ENCODE data around the gene ADAM12. TPM values are rescaled to one million over a fixed set of nuclear protein-coding genes. Genes with fewer than 3 reads are reported as not detected.

ADAM12 gene
- total RNA-seq, 1 experiment from 2014 or later = not detected

DNA sequence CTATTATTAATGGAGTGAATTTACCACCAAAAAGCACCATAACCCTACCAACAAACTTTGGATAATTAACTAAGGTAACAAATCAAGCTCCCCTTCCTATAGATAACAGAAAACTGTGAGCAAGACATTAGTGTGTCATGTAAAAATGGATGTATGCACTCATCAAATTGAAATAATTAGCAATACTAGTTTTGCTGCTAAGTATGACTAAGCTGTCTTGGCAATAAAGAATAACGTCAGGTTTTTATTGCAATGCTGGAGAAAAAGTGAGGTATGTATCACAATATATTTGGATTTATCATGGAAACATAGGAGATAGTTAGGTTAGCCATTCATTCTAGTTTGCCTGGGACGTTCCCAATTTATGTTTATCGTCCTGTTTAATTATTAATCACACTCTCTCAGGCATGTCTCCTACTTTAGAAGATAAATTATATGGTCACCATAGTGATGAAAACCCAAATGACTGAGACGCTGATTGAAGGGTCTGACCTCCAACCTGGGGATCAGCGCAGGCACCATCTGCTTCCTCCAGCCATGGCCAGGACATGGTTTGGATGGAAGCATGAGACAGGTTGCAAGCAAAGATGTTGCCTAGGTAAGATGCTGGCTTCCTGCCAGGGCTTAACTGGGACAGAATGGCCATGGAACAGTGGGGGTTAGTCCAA lies 366.3 kb downstream of the ADAM12 start (continued):
- TF ChIP-seq, protein P1, sequence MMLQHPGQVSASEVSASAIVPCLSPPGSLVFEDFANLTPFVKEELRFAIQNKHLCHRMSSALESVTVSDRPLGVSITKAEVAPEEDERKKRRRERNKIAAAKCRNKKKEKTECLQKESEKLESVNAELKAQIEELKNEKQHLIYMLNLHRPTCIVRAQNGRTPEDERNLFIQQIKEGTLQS (IDR thresholded peaks at IDR 0.05) = no peak
- TF ChIP-seq EZH2 (IDR thresholded peaks at IDR 0.05) = no peak

DNA sequence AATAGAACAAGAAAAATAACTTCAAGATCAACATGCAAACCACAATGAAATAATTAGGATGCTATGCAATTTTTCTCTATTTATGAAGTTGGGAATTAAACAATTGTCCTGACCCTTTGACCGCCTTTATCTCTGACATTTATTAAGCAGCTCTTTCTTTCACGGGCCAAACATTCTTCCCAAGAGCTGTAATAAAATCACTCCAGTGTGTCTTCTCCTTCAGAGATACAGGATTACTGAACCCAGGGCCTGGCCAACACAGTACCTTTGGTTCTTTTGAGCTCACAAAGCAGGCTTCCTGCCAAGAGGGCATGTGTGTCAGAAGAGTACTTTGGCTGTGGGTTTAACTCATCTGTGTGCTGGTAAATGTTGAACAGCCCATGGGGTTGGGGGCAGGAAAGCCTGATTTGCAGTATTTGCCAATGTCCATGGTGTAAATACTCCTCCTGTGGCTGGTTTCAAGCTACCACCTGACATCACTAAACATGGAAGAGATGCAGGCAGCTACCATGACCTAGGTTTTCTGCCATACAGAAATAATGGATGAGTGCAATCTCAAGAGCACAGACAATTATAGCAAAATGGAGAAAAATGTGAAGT lies 370.2 kb downstream of the ADAM12 start:
- Histone ChIP-seq H3K9ac (ENCODE audit: low read length) (no peak overlapping the region), H3K79me2 (ENCODE audit: insufficient read depth, low read length) (no peaks in the 10 kb centered on the region), H4K20me1 (ENCODE audit: insufficient read depth) (no peaks in the 10 kb centered on the region), H3K4me2 (ENCODE audit: low read length) (no peak overlapping the region), H3K36me3 (ENCODE audit: control insufficient read depth in 1 of 2, insufficient read depth in 2 of 2, low read length in 2 of 2) (no peaks in the 10 kb centered on the region), H3K9me3 (ENCODE audit: control insufficient read depth in 1 of 2, insufficient read depth in 1 of 2, low read depth in 1 of 2, low read length in 2 of 2) (no peaks in the 10 kb centered on the region), H3K27ac (ENCODE audit: low read depth, low read length) (no peak overlapping the region), H2AFZ (ENCODE audit: low read depth, low read length, poor library complexity, severe bottlenecking) (no peak overlapping the region), H3K9me2 (ENCODE audit: insufficient read depth) (no peaks in the 10 kb centered on the region), H3K27me3 (ENCODE audit: insufficient read depth, low read length) (no peaks in the 10 kb centered on the region), H3K4me1 (ENCODE audit: control insufficient read depth in 1 of 2, insufficient read depth in 2 of 2, low read length in 2 of 2) (peaks cover 0 to 5% of the 10 kb centered on the region in 2 experiments; a peak in 1 of 4 replicates), H3K4me3 (replicated peaks in 1 of 2; ENCODE audit: low read depth in 1 of 2, low read length in 2 of 2) (no peak overlapping the region)
- no peak for ATAC-seq
- ChIA-PET CTCF (no interaction called here), POLR2A (no interaction called here), RAD21 (ENCODE audit: low non-redundant PET in 1 of 2, low total read pairs in 2 of 2, uncharacterized antibody in 2 of 2, unreplicated experiment in 2 of 2) (no interaction called here)
- TF ChIP-seq ZFX (IDR thresholded peaks at IDR 0.05) = no peak
- TF ChIP-seq, protein P2, sequence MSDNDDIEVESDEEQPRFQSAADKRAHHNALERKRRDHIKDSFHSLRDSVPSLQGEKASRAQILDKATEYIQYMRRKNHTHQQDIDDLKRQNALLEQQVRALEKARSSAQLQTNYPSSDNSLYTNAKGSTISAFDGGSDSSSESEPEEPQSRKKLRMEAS (IDR thresholded peaks at IDR 0.05) = no peak
- TF ChIP-seq, protein P3, sequence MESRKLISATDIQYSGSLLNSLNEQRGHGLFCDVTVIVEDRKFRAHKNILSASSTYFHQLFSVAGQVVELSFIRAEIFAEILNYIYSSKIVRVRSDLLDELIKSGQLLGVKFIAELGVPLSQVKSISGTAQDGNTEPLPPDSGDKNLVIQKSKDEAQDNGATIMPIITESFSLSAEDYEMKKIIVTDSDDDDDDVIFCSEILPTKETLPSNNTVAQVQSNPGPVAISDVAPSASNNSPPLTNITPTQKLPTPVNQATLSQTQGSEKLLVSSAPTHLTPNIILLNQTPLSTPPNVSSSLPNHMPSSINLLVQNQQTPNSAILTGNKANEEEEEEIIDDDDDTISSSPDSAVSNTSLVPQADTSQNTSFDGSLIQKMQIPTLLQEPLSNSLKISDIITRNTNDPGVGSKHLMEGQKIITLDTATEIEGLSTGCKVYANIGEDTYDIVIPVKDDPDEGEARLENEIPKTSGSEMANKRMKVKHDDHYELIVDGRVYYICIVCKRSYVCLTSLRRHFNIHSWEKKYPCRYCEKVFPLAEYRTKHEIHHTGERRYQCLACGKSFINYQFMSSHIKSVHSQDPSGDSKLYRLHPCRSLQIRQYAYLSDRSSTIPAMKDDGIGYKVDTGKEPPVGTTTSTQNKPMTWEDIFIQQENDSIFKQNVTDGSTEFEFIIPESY (IDR thresholded peaks at IDR 0.05; ENCODE audit: extremely low read depth, insufficient replicate concordance, low read length) = no peak
- no peak for TF ChIP-seq EZH2 (IDR thresholded peaks at IDR 0.05)
- no peak for TF ChIP-seq JUND (IDR thresholded peaks at IDR 0.05)
- TF ChIP-seq, protein P1 (IDR thresholded peaks at IDR 0.05) = no peak
- TF ChIP-seq SP1 (IDR thresholded peaks at IDR 0.05; ENCODE audit: low read depth) = no peak
- no peak for TF ChIP-seq EZH2phosphoT487 (IDR thresholded peaks at IDR 0.05; ENCODE audit: borderline replicate concordance)
- no peak for TF ChIP-seq SRF (IDR thresholded peaks at IDR 0.05; ENCODE audit: low read depth)
- TF ChIP-seq, protein P4, sequence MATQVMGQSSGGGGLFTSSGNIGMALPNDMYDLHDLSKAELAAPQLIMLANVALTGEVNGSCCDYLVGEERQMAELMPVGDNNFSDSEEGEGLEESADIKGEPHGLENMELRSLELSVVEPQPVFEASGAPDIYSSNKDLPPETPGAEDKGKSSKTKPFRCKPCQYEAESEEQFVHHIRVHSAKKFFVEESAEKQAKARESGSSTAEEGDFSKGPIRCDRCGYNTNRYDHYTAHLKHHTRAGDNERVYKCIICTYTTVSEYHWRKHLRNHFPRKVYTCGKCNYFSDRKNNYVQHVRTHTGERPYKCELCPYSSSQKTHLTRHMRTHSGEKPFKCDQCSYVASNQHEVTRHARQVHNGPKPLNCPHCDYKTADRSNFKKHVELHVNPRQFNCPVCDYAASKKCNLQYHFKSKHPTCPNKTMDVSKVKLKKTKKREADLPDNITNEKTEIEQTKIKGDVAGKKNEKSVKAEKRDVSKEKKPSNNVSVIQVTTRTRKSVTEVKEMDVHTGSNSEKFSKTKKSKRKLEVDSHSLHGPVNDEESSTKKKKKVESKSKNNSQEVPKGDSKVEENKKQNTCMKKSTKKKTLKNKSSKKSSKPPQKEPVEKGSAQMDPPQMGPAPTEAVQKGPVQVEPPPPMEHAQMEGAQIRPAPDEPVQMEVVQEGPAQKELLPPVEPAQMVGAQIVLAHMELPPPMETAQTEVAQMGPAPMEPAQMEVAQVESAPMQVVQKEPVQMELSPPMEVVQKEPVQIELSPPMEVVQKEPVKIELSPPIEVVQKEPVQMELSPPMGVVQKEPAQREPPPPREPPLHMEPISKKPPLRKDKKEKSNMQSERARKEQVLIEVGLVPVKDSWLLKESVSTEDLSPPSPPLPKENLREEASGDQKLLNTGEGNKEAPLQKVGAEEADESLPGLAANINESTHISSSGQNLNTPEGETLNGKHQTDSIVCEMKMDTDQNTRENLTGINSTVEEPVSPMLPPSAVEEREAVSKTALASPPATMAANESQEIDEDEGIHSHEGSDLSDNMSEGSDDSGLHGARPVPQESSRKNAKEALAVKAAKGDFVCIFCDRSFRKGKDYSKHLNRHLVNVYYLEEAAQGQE (IDR thresholded peaks at IDR 0.05; ENCODE audit: low read depth) = no peak
- TF ChIP-seq CBX3 (IDR thresholded peaks at IDR 0.05; ENCODE audit: low read depth) = no peak
- no peak for TF ChIP-seq RAD21 (IDR thresholded peaks at IDR 0.05; ENCODE audit: low read depth)
- no TSS peak for BruUV-seq (replicated peaks)
- intact Hi-C loops (cut with micrococcal nuclease) = no loop called here
- no peak for DNase-seq (ENCODE audit: low read depth, low spot score)
